NB4 (cell line): ENCODE measurements around the gene SPACA7.
A peak's percentile ranks its signal among the peaks of the same experiment; 100 is the strongest.

Source experiments
- TF ChIP-seq, protein P1 (sequence below): IDR thresholded peaks from one replicate; pipeline ENCODE4 v1.5.1; 2012; ENCODE audit warnings: low read depth, low read length
- TF ChIP-seq, protein P2 (sequence below): IDR thresholded peaks from 2 replicates; pipeline ENCODE4 v1.6.1; 2011; ENCODE audit warnings: low read depth, low read length

GRCh38 chr13:112443995-112444311 lies 67.8 kb downstream of the SPACA7 start:
- TF ChIP-seq, protein P1, sequence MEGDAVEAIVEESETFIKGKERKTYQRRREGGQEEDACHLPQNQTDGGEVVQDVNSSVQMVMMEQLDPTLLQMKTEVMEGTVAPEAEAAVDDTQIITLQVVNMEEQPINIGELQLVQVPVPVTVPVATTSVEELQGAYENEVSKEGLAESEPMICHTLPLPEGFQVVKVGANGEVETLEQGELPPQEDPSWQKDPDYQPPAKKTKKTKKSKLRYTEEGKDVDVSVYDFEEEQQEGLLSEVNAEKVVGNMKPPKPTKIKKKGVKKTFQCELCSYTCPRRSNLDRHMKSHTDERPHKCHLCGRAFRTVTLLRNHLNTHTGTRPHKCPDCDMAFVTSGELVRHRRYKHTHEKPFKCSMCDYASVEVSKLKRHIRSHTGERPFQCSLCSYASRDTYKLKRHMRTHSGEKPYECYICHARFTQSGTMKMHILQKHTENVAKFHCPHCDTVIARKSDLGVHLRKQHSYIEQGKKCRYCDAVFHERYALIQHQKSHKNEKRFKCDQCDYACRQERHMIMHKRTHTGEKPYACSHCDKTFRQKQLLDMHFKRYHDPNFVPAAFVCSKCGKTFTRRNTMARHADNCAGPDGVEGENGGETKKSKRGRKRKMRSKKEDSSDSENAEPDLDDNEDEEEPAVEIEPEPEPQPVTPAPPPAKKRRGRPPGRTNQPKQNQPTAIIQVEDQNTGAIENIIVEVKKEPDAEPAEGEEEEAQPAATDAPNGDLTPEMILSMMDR, result peak; percentile 95
- TF ChIP-seq, protein P2, sequence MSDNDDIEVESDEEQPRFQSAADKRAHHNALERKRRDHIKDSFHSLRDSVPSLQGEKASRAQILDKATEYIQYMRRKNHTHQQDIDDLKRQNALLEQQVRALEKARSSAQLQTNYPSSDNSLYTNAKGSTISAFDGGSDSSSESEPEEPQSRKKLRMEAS, result no peak
